ENCODE results near the gene NTN3. TPM values are rescaled to one million over a fixed set of nuclear protein-coding genes. Genes with fewer than 3 reads are reported as not detected.
"Not testable (repeated sequence)": the region's sequence is repeated elsewhere in the genome, so short reads cannot be mapped to it uniquely, and the experiment has no call there.

Gene NTN3
- total and polyA plus RNA-seq, 3 donors from 2014 or later, result 1.1 to 1.7 TPM; not detected in 1

DNA sequence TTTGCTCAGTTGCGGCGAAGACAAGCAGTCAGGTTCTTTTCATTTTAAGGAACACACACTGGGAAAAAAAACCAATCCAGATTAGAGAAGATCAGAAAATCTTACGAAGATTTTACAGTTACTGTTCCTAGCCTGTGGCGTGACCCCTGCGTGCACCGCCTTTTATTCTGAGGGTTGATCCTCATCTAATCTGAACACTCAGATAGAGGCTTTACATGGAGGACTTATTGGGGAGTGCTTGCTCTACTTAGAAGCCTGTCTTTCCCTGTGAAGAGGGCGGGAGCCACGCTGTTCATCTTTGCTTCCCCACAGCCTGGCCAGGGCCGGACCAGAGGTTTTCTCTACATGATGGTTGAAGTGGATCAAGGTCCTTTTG lies 5.2 kb downstream of the NTN3 start:
- Histone ChIP-seq H3K4me3 (no peak overlapping the region), H3K27me3 (no peaks in the 10 kb centered on the region), H3K9me3 (no peaks in the 10 kb centered on the region), H3K27ac (no peak overlapping the region), H3K36me3 (ENCODE audit: low read depth, missing control alignments) (no peaks in the 10 kb centered on the region), H3K4me1 (peaks cover 15% of the 10 kb centered on the region)
- no peak for TF ChIP-seq POLR2A (IDR thresholded peaks at IDR 0.05)
- TF ChIP-seq, protein P1, sequence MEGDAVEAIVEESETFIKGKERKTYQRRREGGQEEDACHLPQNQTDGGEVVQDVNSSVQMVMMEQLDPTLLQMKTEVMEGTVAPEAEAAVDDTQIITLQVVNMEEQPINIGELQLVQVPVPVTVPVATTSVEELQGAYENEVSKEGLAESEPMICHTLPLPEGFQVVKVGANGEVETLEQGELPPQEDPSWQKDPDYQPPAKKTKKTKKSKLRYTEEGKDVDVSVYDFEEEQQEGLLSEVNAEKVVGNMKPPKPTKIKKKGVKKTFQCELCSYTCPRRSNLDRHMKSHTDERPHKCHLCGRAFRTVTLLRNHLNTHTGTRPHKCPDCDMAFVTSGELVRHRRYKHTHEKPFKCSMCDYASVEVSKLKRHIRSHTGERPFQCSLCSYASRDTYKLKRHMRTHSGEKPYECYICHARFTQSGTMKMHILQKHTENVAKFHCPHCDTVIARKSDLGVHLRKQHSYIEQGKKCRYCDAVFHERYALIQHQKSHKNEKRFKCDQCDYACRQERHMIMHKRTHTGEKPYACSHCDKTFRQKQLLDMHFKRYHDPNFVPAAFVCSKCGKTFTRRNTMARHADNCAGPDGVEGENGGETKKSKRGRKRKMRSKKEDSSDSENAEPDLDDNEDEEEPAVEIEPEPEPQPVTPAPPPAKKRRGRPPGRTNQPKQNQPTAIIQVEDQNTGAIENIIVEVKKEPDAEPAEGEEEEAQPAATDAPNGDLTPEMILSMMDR (IDR thresholded peaks at IDR 0.05), result no peak
- intact Hi-C loops (cut with DNase I; ENCODE audit: low total_unique reads), result no loop called here
- DNase-seq, result no peak
- 77 to 93% methylated on average over 8 to 9 of the region's 9 CpGs for WGBS, 2 donors

GRCh38 chr16:2476741-2477140 lies 5.6 kb downstream of the NTN3 start:
- intact Hi-C loops (cut with DNase I; ENCODE audit: low total_unique reads), result no loop called here
- 67 to 74% methylated on average over 3 of the region's 3 CpGs for WGBS, 2 donors
- Histone ChIP-seq H3K4me1 (peaks cover 11% of the 10 kb centered on the region), H3K36me3 (ENCODE audit: low read depth, missing control alignments) (no peaks in the 10 kb centered on the region), H3K4me3 (no peak overlapping the region), H3K9me3 (no peaks in the 10 kb centered on the region), H3K27me3 (no peaks in the 10 kb centered on the region), H3K27ac (no peak overlapping the region)
- TF ChIP-seq POLR2A (IDR thresholded peaks at IDR 0.05), result no peak
- TF ChIP-seq, protein P1 (IDR thresholded peaks at IDR 0.05), result no peak
- DNase-seq, result no peak

DNA sequence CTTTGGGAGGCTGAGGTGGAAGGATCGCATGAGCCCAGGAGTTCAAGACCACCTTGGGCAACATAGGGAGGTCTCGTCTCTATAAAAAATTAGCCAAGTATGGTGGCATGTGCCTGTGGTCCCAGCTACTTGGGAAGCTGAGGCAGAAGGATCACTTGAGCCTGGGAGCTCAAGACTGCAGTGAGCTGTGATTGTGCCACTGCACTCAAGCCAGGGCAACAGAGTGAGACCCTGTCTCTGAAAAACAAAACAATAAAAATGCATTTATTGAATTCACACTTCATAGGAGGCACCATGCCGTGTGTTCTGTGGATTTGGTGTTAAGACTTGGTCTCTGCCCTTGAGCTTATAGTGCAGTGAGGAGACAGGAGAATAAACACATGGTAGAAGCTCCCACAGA lies 6.2 kb downstream of the NTN3 start:
- Histone ChIP-seq H3K27ac (no peak overlapping the region), H3K9me3 (no peaks in the 10 kb centered on the region), H3K36me3 (ENCODE audit: low read depth, missing control alignments) (no peaks in the 10 kb centered on the region), H3K4me1 (peaks cover 13% of the 10 kb centered on the region), H3K4me3 (no peak overlapping the region), H3K27me3 (no peaks in the 10 kb centered on the region)
- intact Hi-C loops (cut with DNase I; ENCODE audit: low total_unique reads), result no loop called here
- 93 to 96% methylated on average over 3 of the region's 3 CpGs for WGBS, 2 donors
- TF ChIP-seq, protein P1 (IDR thresholded peaks at IDR 0.05), result no peak
- no peak for TF ChIP-seq POLR2A (IDR thresholded peaks at IDR 0.05)
- no peak for DNase-seq

GRCh38 chr16:2478279-2478678 lies 7.2 kb downstream of the NTN3 start:
- 79 to 81% methylated on average over 8 of the region's 8 CpGs for WGBS, 2 donors
- DNase-seq, result no peak
- H3K9me3 ChIP-seq, result no peaks in the 10 kb centered on the region
- no peaks in the 10 kb centered on the region for H3K27me3 ChIP-seq
- H3K4me1 ChIP-seq, result peaks cover 20% of the 10 kb centered on the region
- no peak overlapping the region for H3K27ac ChIP-seq
- no peaks in the 10 kb centered on the region for H3K36me3 ChIP-seq (ENCODE audit: low read depth, missing control alignments)
- H3K4me3 ChIP-seq, result no peak overlapping the region
- no peak for TF ChIP-seq POLR2A (IDR thresholded peaks at IDR 0.05)
- TF ChIP-seq, protein P1 (IDR thresholded peaks at IDR 0.05), result no peak
- intact Hi-C loops (cut with DNase I; ENCODE audit: low total_unique reads), result no loop called here

DNA sequence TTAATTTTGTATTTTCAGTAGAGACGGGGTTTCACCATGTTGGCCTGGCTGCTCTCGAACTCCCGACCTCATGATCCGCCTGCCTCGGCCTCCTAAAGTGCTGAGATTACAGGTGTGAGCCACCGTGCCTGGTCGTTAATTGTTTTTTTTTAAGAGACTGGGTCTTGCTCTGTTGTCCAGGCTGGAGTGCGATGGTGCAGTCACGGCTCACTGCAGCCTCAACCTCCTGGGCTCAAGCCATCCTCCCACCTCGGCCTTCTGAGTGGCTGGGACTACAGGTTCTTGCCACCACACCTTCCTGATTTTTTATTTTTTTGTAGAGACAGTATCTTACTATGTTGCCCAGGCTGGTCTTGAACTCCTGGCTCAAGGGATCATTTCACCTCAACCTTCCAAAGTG lies 8.9 kb downstream of the NTN3 start:
- H3K4me1 ChIP-seq, result peaks cover 20% of the 10 kb centered on the region
- H3K27me3 ChIP-seq; DNase-seq; H3K9me3 ChIP-seq; H3K27ac ChIP-seq; H3K36me3 ChIP-seq (ENCODE audit: low read depth, missing control alignments); H3K4me3 ChIP-seq: not testable (repeated sequence)
- intact Hi-C loops (cut with DNase I; ENCODE audit: low total_unique reads), result loop anchor here (10.0 kb wide), 1 partner anchor 145 kb away; no protein-coding TSS in a partner anchor
- WGBS, 2 donors, result 94 to 97% methylated on average over 10 of the region's 10 CpGs
